ENCODE results near the gene UBR3.

UBR3 gene

DNA sequence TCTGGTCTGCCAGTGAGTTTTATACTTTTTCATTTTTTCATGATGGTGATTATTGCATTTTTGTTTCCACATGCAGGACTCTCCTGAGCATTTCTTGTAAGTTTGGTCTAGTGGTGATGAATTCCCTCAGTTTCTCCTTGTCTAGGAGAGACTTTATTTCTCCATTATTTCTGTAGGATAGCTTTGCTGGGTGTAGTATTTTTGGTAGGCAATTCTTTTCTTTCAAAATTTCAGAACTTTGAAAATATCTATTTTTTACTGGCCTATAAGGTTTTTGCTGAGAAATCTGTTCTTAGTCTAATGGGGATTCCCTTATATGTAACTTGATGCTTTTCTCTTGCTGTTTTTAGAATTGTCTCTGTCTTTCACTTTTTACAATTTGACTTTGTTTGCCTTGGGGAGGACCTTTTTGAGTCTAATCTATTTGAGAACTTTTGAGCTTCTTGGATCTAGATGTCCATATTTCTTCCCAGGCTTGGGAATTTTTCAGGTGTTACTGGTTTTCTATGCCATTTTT is 149.1 kb downstream of the UBR3 start:
- H3K27me3 ChIP-seq (replicated peaks; ENCODE audit: insufficient read depth, low read length): no peaks in the 10 kb centered on the region
- H3K9ac ChIP-seq (ENCODE audit: low read length): no peak overlapping the region
- no peaks in the 10 kb centered on the region for H4K20me1 ChIP-seq (ENCODE audit: insufficient read depth, low read length)
- no peaks in the 10 kb centered on the region for H3K9me3 ChIP-seq (replicated peaks; ENCODE audit: insufficient read depth, low read length)
- TF ChIP-seq EZH2 (optimal IDR thresholded peaks at IDR 0.05; ENCODE audit: low read depth, low read length) (no peak), EZH2phosphoT487 (IDR thresholded peaks at IDR 0.05; ENCODE audit: low read length) (no peak), CTCF (IDR thresholded peaks at IDR 0.05; ENCODE audit: low read length) (no peak)
- 0 out of 2 replicates have a peak, but pooled peaks cover 5% of the 10 kb centered on the region for H3K79me2 ChIP-seq (ENCODE audit: low read length)
- H3K4me2 ChIP-seq (ENCODE audit: low read depth, low read length): no peak overlapping the region
- no peak overlapping the region for H2AFZ ChIP-seq (ENCODE audit: low read length)
- DNase-seq: no peak
- H3K4me1 ChIP-seq (ENCODE audit: low read length): no peaks in the 10 kb centered on the region
- H3K9me2 ChIP-seq (replicated peaks; ENCODE audit: insufficient read depth, low read length): no peaks in the 10 kb centered on the region
- no peaks in the 10 kb centered on the region for H3F3A ChIP-seq (ENCODE audit: insufficient read depth, low read length)
- H3K4me3 ChIP-seq (ENCODE audit: low read length): no peak overlapping the region
- H3K36me3 ChIP-seq (replicated peaks; ENCODE audit: insufficient read depth, low read length): peaks cover 9% of the 10 kb centered on the region
- H3K27ac ChIP-seq (ENCODE audit: low read length): no peak overlapping the region

DNA sequence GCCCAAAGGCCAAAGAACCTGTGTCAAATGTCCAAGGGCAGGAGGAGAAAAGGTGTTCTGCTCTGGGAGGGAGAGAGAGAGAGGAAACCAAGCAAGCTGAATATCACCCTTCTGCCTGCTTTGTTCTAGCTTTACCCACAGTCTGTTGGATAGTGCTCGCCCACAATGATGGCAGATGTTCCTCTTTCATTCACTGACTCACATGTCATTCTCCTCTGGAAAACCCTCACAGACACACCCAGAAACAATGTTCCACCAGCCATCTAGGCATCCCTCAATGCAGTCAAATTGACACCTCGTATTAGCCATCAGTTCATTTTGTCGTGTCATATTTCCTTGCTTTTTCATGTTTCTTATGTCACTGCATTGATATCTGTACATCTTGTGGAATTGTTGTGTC is 150.3 kb downstream of the UBR3 start:
- Histone ChIP-seq H3K36me3 (replicated peaks; ENCODE audit: insufficient read depth, low read length) (peaks cover 9% of the 10 kb centered on the region), H3F3A (ENCODE audit: insufficient read depth, low read length) (no peaks in the 10 kb centered on the region), H3K9ac (ENCODE audit: low read length) (no peak overlapping the region), H3K4me2 (ENCODE audit: low read depth, low read length) (no peak overlapping the region), H3K9me2 (replicated peaks; ENCODE audit: insufficient read depth, low read length) (no peaks in the 10 kb centered on the region), H3K27ac (ENCODE audit: low read length) (no peak overlapping the region), H3K79me2 (ENCODE audit: low read length) (0 out of 2 replicates have a peak, but pooled peaks cover 5% of the 10 kb centered on the region), H4K20me1 (ENCODE audit: insufficient read depth, low read length) (no peaks in the 10 kb centered on the region), H3K4me1 (ENCODE audit: low read length) (no peaks in the 10 kb centered on the region), H3K27me3 (replicated peaks; ENCODE audit: insufficient read depth, low read length) (no peaks in the 10 kb centered on the region), H3K9me3 (replicated peaks; ENCODE audit: insufficient read depth, low read length) (no peaks in the 10 kb centered on the region), H2AFZ (ENCODE audit: low read length) (no peak overlapping the region), H3K4me3 (ENCODE audit: low read length) (no peak overlapping the region)
- TF ChIP-seq CTCF (IDR thresholded peaks at IDR 0.05; ENCODE audit: low read length) (no peak), EZH2phosphoT487 (IDR thresholded peaks at IDR 0.05; ENCODE audit: low read length) (no peak), EZH2 (optimal IDR thresholded peaks at IDR 0.05; ENCODE audit: low read depth, low read length) (no peak)
- DNase-seq: no peak

- Histone ChIP-seq H4K20me1 (ENCODE audit: insufficient read depth, low read length) (no peaks in the 10 kb centered on the region), H3K9me3 (replicated peaks; ENCODE audit: insufficient read depth, low read length) (no peaks in the 10 kb centered on the region), H3K27me3 (replicated peaks; ENCODE audit: insufficient read depth, low read length) (no peaks in the 10 kb centered on the region), H3K4me1 (ENCODE audit: low read length) (no peaks in the 10 kb centered on the region), H2AFZ (ENCODE audit: low read length) (no peak overlapping the region), H3K4me2 (ENCODE audit: low read depth, low read length) (no peak overlapping the region), H3K36me3 (replicated peaks; ENCODE audit: insufficient read depth, low read length) (peaks cover 9% of the 10 kb centered on the region), H3K9me2 (replicated peaks; ENCODE audit: insufficient read depth, low read length) (no peaks in the 10 kb centered on the region), H3K9ac (ENCODE audit: low read length) (no peak overlapping the region), H3F3A (ENCODE audit: insufficient read depth, low read length) (no peaks in the 10 kb centered on the region), H3K79me2 (ENCODE audit: low read length) (0 out of 2 replicates have a peak, but pooled peaks cover 5% of the 10 kb centered on the region), H3K4me3 (ENCODE audit: low read length) (no peak overlapping the region), H3K27ac (ENCODE audit: low read length) (no peak overlapping the region)
- DNase-seq: no peak
- no peak for TF ChIP-seq EZH2phosphoT487 (IDR thresholded peaks at IDR 0.05; ENCODE audit: low read length)
- no peak for TF ChIP-seq EZH2 (optimal IDR thresholded peaks at IDR 0.05; ENCODE audit: low read depth, low read length)
- no peak for TF ChIP-seq CTCF (IDR thresholded peaks at IDR 0.05; ENCODE audit: low read length)
Observed at GRCh38 chr2:169978402-169979017, 151.3 kb downstream of the UBR3 start.

Measured in MM.1S (cell line).